NCI-H146 (cell line): ENCODE results near the gene LSM4.

Experiments
- DNase-seq: peaks from one replicate; lab custom pipeline; 2025; lab: John Stamatoyannopoulos, UW

The LSM4 gene

GRCh38 chr19:18278521-18279265 is 44.2 kb downstream of the LSM4 start:
- DNase-seq: no peak

GRCh38 chr19:18274781-18275356 is 48.0 kb downstream of the LSM4 start:
- DNase-seq: no peak

DNA sequence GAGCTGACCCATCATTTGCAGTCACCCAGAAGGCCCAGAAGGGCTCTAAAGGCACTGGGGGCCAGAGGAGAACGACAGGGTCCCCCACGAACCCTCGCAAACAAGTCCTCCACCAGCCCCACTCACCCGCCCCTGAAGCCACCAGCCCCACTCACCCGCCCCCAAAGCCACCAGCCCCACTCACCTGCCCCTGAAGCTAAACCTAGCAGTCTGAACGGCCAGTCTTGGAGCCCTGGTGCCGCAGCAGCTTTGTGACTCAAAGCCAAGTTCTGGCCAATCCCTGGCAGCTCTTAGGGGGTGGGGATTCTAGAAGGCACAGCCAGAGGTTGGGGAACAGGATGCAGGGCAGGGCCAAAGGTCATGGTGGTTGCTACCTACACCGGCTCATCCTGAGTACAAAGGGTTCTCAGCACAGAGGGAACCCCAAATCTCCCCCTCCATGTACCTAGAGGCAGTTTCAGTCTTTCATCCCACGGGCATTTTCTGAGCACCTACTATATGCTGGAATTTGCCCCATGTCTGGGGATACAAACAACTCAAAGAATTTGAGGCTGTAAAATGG is 48.6 kb downstream of the LSM4 start, which contains the start of gene IQCN:
Gene IQCN, minus strand, starts transcription at position 234 of the 562 bp plus-strand sequence. CDS start 4,974 bp downstream, outside the sequence.
- DNase-seq: no peak

- no peak for DNase-seq
Measured at GRCh38 chr19:18273561-18274218, 49.2 kb downstream of the LSM4 start.

DNA sequence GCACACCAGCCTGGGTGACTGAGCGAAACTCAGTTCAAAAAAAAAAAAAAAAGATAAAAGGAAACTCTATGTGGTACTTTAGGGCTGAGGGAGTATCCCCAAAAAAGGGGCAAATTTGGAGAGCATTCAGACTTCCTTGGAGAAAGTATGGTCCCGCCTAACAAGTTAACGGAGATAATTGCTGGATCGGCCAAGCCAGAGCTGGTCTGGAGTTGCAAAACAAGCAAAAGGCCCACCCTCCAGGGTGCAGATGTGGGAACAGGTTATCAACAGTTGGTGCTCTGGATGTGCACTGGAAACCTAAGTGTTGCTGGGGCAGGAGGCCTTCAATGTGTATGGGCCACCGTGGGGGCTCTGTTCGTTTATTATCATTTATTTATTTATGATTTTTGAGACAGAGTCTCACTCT is 51.4 kb downstream of the LSM4 start:
- no peak for DNase-seq

DNA sequence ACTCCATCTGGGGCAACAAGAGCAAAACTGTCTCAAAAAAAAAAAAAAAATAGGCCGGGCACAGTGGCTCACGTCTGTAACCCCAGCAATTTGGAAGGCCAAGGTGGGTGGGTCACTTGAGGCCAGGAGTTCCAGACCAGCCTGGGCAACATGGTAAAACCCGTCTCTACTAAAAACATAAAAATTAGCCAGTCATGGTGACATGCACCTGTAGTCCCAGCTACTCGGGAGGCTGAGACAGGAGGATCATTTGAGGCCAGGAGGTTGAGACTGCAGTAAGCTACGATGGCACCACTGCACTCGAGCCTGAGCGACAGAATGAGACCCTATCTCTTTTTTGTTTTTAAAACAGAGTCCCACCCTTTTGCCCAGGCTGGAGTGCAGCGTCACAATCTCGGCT is 52.5 kb downstream of the LSM4 start:
- no peak for DNase-seq

DNA sequence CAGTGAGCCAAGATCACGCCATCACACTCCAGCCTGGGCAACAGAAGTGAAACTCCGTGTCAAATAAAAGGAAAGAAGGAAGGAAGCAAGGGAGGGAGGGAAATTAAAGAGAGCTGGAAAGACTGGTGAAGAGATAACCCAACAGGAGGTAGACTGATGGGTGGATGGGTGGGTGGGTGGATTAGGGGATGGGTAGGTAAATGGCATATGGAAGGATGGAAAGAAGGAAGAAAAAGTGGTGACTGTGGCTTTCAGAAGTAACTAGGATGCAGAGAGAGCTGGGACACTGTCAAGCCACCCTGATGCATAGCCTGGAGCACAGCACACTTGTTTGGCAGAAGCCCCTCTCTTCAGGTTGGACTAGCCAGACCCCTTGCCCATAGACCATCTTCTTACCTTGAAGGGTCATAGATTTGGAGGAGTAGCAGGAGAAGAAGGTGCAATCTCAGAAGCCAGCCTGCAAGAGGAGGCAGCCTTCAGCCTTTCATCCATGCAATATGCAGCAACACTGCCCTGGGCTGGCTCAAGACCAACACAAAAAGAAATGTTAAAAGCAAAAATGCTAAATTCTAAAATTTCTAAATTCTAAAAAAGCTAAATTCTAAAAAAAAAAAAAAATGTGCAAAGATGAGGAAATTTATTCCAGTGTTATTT is 53.7 kb downstream of the LSM4 start:
- DNase-seq: no peak

- DNase-seq: no peak
Measured at GRCh38 chr19:18266771-18267686, 55.8 kb downstream of the LSM4 start.

DNA sequence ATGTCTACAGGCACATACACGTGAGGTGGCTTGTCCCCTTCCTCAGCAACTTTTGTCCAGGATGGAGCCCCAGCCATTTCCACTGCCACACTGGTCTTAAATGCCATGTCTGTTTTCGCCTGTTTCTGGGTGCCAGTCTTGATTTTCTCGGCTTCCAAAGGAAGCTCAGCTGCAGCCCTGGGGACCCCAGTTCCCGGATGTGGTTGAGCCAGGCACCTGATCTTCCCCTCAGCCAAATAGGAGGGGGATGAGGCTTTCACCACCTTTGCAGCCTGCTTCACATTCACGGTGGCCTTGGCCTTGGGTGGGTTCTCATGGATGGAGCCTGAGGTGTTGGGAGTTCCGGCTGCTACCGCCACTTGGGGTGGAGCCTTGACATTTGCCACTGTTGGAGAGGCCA is 57.3 kb downstream of the LSM4 start:
- DNase-seq: no peak

- DNase-seq: no peak
Measured at GRCh38 chr19:18264971-18265540, 57.8 kb downstream of the LSM4 start.

DNA sequence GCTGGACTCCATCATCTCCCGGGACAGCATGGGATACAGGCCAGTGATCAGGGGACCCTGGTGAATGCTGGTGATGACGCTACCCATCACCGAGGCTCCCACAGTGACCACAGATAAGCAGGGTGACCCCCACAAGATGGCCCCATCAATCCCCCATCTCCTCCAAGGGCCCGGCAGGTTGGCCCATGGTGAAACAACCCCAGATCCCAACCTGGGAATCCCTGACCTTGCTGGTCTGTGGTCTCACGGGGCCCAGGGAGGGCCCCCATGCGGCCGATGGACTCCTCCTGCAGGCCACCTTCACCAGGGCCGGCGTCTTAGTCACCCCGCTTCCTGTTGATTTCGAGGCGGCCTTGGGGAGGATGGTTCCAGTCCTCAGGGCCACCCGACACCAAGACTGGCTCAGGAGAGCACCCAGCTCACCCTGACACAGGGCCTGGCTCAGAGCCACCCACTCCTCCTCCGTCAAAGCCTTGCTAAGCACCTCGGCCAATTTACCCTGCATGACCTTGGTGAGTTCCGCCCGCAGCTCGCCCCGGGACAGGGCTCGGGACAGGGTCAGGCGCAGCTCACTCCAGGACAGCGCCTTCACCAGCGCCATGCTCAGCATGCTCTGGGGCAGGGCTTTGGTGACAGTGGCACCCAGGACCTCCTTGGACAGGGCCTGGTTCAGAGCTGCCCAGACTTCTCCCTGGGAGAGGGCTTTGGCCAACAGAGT is 58.6 kb downstream of the LSM4 start:
- no peak for DNase-seq

DNA sequence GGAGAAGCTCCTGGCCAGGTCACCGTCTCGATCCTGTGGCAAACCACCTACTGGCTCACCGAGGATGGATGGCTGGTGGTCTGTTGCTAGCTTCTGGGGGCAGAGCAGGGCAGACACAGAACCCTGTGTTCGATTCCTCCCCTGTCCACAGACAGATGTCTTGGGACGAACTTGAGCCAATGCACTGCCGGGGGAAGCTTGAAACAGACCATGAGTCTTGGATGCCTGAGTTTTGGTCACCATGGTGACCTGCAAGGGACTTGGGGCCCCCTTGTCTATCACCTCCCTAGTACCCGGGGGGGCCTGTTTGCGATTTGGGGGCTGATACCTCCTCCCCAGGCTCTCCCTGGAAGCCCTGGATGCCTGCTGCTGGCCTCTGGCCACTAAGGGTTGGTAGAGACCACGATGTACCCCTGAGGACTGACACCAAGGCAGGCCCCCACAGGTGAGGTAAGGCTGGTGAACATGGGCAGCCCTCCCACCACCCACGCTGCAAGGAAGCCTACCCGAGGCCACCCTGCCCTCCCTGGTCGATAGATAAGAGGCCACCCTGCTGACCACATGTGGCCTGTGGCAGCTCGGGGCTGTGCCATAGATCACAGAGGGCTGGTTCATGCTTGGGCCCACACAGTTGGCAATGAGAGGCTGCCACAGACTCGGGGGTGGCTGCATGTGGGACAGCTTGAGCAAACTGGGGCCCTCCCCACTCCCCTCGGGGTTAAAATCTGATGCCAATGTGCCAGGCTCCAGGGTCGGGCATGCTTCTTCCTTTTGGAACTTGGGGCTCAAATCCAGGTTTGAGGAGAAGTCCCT is 59.3 kb downstream of the LSM4 start:
- no peak for DNase-seq

DNA sequence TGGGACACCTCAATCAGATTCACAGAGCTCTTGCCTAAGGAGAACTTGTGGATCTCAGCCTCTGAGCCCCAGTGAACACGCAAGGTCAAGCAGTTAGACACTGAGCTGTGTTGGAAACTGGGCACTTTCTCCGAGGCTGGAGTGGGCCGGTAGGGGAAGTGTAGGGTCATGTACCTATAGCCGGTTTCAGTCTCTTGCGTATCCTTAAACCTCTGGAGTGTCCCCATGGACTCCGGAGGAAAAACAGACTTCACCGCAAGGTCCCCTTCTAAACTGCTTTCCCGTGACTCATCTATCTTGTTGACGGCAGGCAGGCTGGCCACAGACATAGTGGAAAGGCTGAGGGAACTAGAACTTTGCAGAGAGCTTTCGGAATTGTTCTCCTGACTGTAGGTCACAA is 60.0 kb downstream of the LSM4 start:
- DNase-seq: no peak

- DNase-seq: no peak
Measured at GRCh38 chr19:18262144-18262543, 60.7 kb downstream of the LSM4 start.

DNA sequence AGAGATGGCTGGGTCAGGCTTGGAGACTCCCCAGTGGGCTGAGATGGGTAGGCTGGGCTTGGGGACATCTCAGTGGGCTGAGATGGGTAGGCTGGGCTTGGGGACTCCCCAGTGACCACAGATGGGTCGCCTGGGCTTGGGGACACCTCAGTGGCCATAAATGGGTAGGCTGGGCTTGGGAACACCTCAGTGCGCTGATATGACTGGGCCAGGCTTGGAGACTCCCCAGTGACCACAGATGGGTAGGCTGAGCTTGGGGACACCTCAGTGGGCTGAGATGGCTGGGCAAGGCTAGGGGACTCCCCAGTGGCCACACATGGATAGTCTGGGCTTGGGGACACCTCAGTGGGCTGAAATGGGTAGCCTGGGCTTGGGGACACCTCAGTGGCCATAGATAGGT is 61.4 kb downstream of the LSM4 start:
- no peak for DNase-seq

DNA sequence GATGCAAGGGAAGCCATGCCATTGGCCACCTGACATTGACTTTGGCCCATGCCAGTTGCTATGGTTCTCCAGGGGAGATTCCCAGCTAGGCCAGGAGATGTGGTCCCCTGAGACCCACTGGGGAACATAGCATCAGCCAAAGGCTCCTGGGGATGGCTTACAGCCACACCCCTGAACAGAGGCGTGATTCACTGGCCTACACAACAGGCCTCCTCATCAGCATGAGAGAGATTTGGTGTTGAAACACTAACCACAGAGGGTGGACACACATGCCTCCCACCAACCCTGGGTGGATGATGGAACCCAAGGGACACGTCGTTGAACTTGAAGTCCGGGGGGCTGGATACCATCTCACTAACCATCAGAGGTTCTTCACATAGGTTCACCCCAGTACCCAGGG is 63.0 kb downstream of the LSM4 start:
- DNase-seq: no peak

GRCh38 chr19:18257503-18258470 is 65.1 kb downstream of the LSM4 start:
- DNase-seq: no peak
